ENCODE results near the gene PKMYT1.

GRCh38 chr16:2930236-2930635, 50.0 kb downstream of the PKMYT1 start:
- no peak for TF ChIP-seq CTCF (IDR thresholded peaks at IDR 0.05; ENCODE audit: insufficient read depth, low read length)
- no peak for TF ChIP-seq POLR2AphosphoS5 (IDR thresholded peaks at IDR 0.05; ENCODE audit: low read depth)
- TF ChIP-seq REST (IDR thresholded peaks at IDR 0.05; ENCODE audit: insufficient replicate concordance, low read depth), result no peak
- TF ChIP-seq GABPA (IDR thresholded peaks at IDR 0.05; ENCODE audit: low read depth), result no peak

All from HL-60 (cell line).